ENCODE data around the gene AFF1.

DNA sequence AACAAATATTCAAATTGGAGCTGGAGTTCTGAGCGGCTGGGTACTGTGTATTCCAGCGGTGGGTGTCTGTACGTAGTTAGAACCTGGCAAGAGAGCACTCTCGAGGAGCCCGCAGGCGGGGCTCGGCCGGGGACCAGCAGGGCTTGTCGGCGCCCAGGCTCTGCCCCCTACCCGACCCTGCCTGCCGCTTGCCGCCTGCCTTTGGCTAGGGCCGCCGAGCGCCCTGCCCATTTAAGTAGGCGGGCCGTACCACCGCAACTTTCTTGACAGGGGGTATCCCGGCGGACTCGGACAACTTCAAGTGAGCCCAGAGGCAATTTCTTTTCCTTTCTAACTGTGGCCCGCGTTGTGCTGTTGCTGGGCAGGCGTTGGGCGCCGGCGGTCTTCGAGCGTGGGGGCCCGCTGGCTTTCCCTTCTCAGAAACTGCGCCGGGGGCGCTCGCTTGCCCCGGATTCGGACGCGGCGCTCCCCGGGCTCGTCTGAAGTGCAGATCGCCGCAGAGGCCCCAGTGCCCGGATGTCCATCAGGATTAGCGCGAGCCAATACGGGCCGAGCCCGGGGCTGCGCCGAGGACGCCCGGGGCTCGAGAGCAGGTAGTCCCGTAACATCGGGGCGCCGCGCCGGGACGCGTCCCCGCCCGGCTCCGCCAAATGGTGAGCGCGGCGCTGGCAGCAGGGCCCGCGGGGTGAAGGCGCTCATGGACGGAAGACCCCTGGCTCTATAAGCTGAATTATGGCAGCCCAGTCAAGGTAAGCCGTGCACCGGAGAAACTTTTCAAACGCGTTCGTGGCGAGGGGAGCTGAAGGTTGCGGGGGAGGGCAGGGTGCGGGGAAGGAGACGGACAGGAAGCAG lies 72.1 kb downstream of the AFF1 start:
- TF ChIP-seq, protein P1, sequence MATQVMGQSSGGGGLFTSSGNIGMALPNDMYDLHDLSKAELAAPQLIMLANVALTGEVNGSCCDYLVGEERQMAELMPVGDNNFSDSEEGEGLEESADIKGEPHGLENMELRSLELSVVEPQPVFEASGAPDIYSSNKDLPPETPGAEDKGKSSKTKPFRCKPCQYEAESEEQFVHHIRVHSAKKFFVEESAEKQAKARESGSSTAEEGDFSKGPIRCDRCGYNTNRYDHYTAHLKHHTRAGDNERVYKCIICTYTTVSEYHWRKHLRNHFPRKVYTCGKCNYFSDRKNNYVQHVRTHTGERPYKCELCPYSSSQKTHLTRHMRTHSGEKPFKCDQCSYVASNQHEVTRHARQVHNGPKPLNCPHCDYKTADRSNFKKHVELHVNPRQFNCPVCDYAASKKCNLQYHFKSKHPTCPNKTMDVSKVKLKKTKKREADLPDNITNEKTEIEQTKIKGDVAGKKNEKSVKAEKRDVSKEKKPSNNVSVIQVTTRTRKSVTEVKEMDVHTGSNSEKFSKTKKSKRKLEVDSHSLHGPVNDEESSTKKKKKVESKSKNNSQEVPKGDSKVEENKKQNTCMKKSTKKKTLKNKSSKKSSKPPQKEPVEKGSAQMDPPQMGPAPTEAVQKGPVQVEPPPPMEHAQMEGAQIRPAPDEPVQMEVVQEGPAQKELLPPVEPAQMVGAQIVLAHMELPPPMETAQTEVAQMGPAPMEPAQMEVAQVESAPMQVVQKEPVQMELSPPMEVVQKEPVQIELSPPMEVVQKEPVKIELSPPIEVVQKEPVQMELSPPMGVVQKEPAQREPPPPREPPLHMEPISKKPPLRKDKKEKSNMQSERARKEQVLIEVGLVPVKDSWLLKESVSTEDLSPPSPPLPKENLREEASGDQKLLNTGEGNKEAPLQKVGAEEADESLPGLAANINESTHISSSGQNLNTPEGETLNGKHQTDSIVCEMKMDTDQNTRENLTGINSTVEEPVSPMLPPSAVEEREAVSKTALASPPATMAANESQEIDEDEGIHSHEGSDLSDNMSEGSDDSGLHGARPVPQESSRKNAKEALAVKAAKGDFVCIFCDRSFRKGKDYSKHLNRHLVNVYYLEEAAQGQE (IDR thresholded peaks at IDR 0.05; ENCODE audit: low read depth): no peak
- TF ChIP-seq RAD21 (IDR thresholded peaks at IDR 0.05; ENCODE audit: low read depth): no peak; the same call in 1 of the 2 replicates
- TF ChIP-seq CREB1 (IDR thresholded peaks at IDR 0.05; ENCODE audit: low read depth): 0 out of 2 replicates have a peak, but pooled peaks have one; percentile 13
- peak; percentile 44; the same call in 1 of the 2 replicates for TF ChIP-seq EP300 (IDR thresholded peaks at IDR 0.05; ENCODE audit: borderline replicate concordance)
- no peak for TF ChIP-seq USF1 (IDR thresholded peaks at IDR 0.05)
- TF ChIP-seq CEBPB (IDR thresholded peaks at IDR 0.05): no peak
- no peak; the same call in 1 of the 2 replicates for TF ChIP-seq NFIC (IDR thresholded peaks at IDR 0.05)
- no peak for TF ChIP-seq ZBTB7A (IDR thresholded peaks at IDR 0.05; ENCODE audit: low read depth)
- TF ChIP-seq, protein P2, sequence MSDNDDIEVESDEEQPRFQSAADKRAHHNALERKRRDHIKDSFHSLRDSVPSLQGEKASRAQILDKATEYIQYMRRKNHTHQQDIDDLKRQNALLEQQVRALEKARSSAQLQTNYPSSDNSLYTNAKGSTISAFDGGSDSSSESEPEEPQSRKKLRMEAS (IDR thresholded peaks at IDR 0.05): peak; percentile 59
- TF ChIP-seq YY1 (IDR thresholded peaks at IDR 0.05; ENCODE audit: low read depth): peak; percentile 11; the same call in 1 of the 2 replicates
